K562 (cell line): ENCODE results near the gene RGS7. TPM values are rescaled to one million over a fixed set of nuclear protein-coding genes. Genes with fewer than 3 reads are reported as not detected.

Experiments
- ATAC-seq: fragments of 200-7000 bp; cut with Tn5 transposase; 3 replicates; pipeline ENCODE4 v1.9.1; 2020; ENCODE audit warnings: moderate library complexity
- BruUV-seq: library from RNA; stranded (reverse); fragments of 400-500 nt; replicated peaks from 2 replicates; lab custom pipeline; 2021; lab: Mats Ljungman, UMichigan
- CTCF ChIA-PET: fragments of 300-600 bp; formaldehyde crosslinking; extraction: SDS; loops from one replicate; lab custom pipeline; 2021; ENCODE audit warnings: low intra/inter-chr PET ratio; lab: Yijun Ruan, JAX
- POLR2A ChIA-PET: fragments of 300-600, 350-650 bp; sonication (Branson Sonifier 250); formaldehyde crosslinking; extraction: SDS; loops from one replicate; lab custom pipeline; 2021; ENCODE audit warnings: antibody characterized with exemption, inconsistent platforms; lab: Yijun Ruan, JAX
- DNase-seq, 4 experiments: peaks; one replicate each; pipeline versions ENCODE4 v3.0.0 to v3.0.0-alpha.2; 2011 to 2018; ENCODE audit warnings: low spot score in 3 of 4, mixed read lengths in 3 of 4; ENCODE audit errors: extremely low read depth in 1 of 4
- FAIRE-seq: peaks from 2 replicates; lab custom pipeline; 2011; peaks lifted over from hg19 to GRCh38; lab: Jason Lieb, UNC
- H2AFZ ChIP-seq: 2 replicates; pipeline ENCODE4 v1.6.0; 2011; ENCODE audit warnings: low read depth, low read length, control low read depth, inconsistent platforms
- H3K27ac ChIP-seq: fragments of 200-600 bp; 3 replicates; pipeline ENCODE4 v1.8.0; 2011; ENCODE audit warnings: low read depth, mild to moderate bottlenecking, control low read depth, inconsistent platforms, low read length, moderate library complexity, mixed read lengths; ENCODE audit errors: extremely low read depth
- H3K27me3 ChIP-seq, 2 experiments: fragments of 300-600 bp in 1 of 2; 2 replicates in 1 of 2; 3 replicates in 1 of 2; pipeline versions ENCODE4 v1.6.0 to v1.8.0; 2011; ENCODE audit warnings: inconsistent platforms in 2 of 2, low read length in 2 of 2, mild to moderate bottlenecking in 1 of 2, mixed read lengths in 1 of 2, moderate library complexity in 1 of 2; ENCODE audit not compliant: control insufficient read depth in 2 of 2, insufficient read depth in 2 of 2
- H3K36me3 ChIP-seq: fragments of 300-600 bp; 3 replicates; pipeline ENCODE4 v1.8.0; 2011; ENCODE audit warnings: mild to moderate bottlenecking, low read length, inconsistent platforms; ENCODE audit not compliant: control insufficient read depth, insufficient read depth
- H3K4me1 ChIP-seq, 2 experiments: fragments of 200-600 bp in 1 of 2; replicated peaks in 1 of 2; 2 replicates in 1 of 2; 3 replicates in 1 of 2; pipeline versions ENCODE4 v1.5.1 to v1.8.0; 2011; ENCODE audit warnings: inconsistent platforms in 2 of 2, low read length in 2 of 2, mild to moderate bottlenecking in 1 of 2, mixed read lengths in 1 of 2, moderate library complexity in 1 of 2; ENCODE audit not compliant: control insufficient read depth in 2 of 2, insufficient read depth in 2 of 2
- H3K4me2 ChIP-seq: 2 replicates; pipeline ENCODE4 v1.6.1; 2011; ENCODE audit warnings: low read length, control low read depth, inconsistent platforms, mixed read lengths; ENCODE audit not compliant: insufficient read depth
- H3K4me3 ChIP-seq: fragments of 200-600 bp; sonication (generic), shearing (Covaris generic); 2 replicates; pipeline ENCODE4 v1.5.1; 2016; ENCODE audit warnings: control low read depth, inconsistent platforms
- H3K79me2 ChIP-seq: fragments of 200-600 bp; 3 replicates; pipeline ENCODE4 v1.8.0; 2011; ENCODE audit warnings: low read length, inconsistent platforms; ENCODE audit not compliant: control insufficient read depth, insufficient read depth
- H3K9ac ChIP-seq, 2 experiments: 2 replicates each; pipeline versions ENCODE4 v1.6.0 to v1.6.1; 2011; ENCODE audit warnings: low read depth in 2 of 2, low read length in 2 of 2, control low read depth in 1 of 2, inconsistent platforms in 1 of 2, mild to moderate bottlenecking in 1 of 2, mixed read lengths in 1 of 2; ENCODE audit not compliant: insufficient read depth in 1 of 2
- H3K9me1 ChIP-seq: one replicate; pipeline ENCODE4 v1.6.0; 2011; ENCODE audit warnings: inconsistent platforms, mild to moderate bottlenecking, low read length, moderate library complexity; ENCODE audit not compliant: control insufficient read depth, insufficient read depth
- H3K9me3 ChIP-seq: replicated peaks from 2 replicates; pipeline ENCODE4 v1.5.1; 2011; ENCODE audit warnings: low read depth, low read length, inconsistent platforms; ENCODE audit not compliant: control insufficient read depth, insufficient read depth
- H4K20me1 ChIP-seq: replicated peaks from 2 replicates; pipeline ENCODE4 v1.6.1; 2011; ENCODE audit warnings: low read length, inconsistent platforms, mixed read lengths; ENCODE audit not compliant: control insufficient read depth, insufficient read depth
- EZH2 ChIP-seq: IDR thresholded peaks from 2 replicates; pipeline ENCODE4 v1.6.1; 2012; ENCODE audit warnings: low read depth, mild to moderate bottlenecking, inconsistent platforms, low read length, borderline replicate concordance
- HDAC6 ChIP-seq: IDR thresholded peaks from 2 replicates; pipeline ENCODE4 v1.6.1; 2012; ENCODE audit warnings: low read depth, mild to moderate bottlenecking, control low read depth, inconsistent platforms, low read length, moderate library complexity
- MCM5 ChIP-seq: fragments of 450-650 bp; IDR thresholded peaks from 2 replicates; pipeline ENCODE4 v1.6.1; 2016; ENCODE audit warnings: low read depth
- MEIS2 ChIP-seq: fragments of 450-650 bp; IDR thresholded peaks from 2 replicates; pipeline ENCODE4 v1.6.1; 2014; ENCODE audit warnings: mild to moderate bottlenecking; ENCODE audit not compliant: partially characterized antibody
- RBM14 ChIP-seq: fragments of 200-400 bp; formaldehyde crosslinking; IDR thresholded peaks from 2 replicates; pipeline ENCODE4 v1.6.1; 2018; ENCODE audit warnings: low read depth, mild to moderate bottlenecking, low read length, moderate library complexity, borderline replicate concordance; ENCODE audit not compliant: insufficient read depth
- RBM15 ChIP-seq: fragments of 200-400 bp; formaldehyde crosslinking; IDR thresholded peaks from 2 replicates; pipeline ENCODE4 v1.6.1; 2018; ENCODE audit warnings: mild to moderate bottlenecking, low read length, moderate library complexity; ENCODE audit not compliant: insufficient read depth
- ZBTB17 ChIP-seq: fragments of 450-650 bp; formaldehyde crosslinking; IDR thresholded peaks from 2 replicates; pipeline ENCODE4 v1.4.0; 2020; ENCODE audit warnings: mild to moderate bottlenecking
- ZNF140 ChIP-seq: fragments of 250-450 bp; sonication (Bioruptor Pico); IDR thresholded peaks from 2 replicates; pipeline ENCODE4 v1.8.0; 2021; ENCODE audit warnings: moderate library complexity, mild to moderate bottlenecking, inconsistent platforms
- ZNF431 ChIP-seq: sonication (generic); formaldehyde crosslinking; IDR thresholded peaks from 2 replicates; pipeline ENCODE4 v1.8.0; 2022; ENCODE audit warnings: mild to moderate bottlenecking, missing genetic modification reagents
- ZNF57 ChIP-seq: fragments of 450-650 bp; formaldehyde crosslinking; IDR thresholded peaks from 2 replicates; pipeline ENCODE4 v1.4.0; 2020; ENCODE audit warnings: mild to moderate bottlenecking, moderate library complexity
- ZSCAN29 ChIP-seq: fragments of 450-650 bp; IDR thresholded peaks from 2 replicates; pipeline ENCODE4 v1.6.1; 2017
- WGBS: fragments of 100-300 bp; shearing (Covaris generic); methylation state at CpG from one replicate; pipeline ENCODE4 v1.1.6; 2016; ENCODE audit warnings: low coverage, mixed read lengths; ENCODE audit not compliant: insufficient coverage; ENCODE audit errors: missing lambda C conversion rate; 5-methylcytosine and 5-hydroxymethylcytosine counted together
- in situ Hi-C: fragments of 300-500 bp; cut with MboI; formaldehyde crosslinking; loops from 4 replicates; pipeline ENCODE4 v1.15.0; 2018; ENCODE audit warnings: inconsistent platforms, mixed read lengths
- intact Hi-C: fragments of 100-400 bp; cut with micrococcal nuclease; formaldehyde crosslinking; loops from 2 replicates; pipeline ENCODE4 v1.14.2; 2022
- polyA plus RNA-seq, 8 experiments: library from polyadenylated mRNA; depleted of rRNA in 4 of 8; stranded (reverse) in 5 of 8; unstranded in 3 of 8; fragments of >200 nt; fragmentation: Nextera tagmentation in 2 of 8; fragmentation: Illumina TruSeq in 1 of 8; extraction: Ambion mirVana in 2 of 8; extraction: Trizol in 1 of 8; gene quantifications; 2 replicates each; pipeline versions ENCODE4 v1.2.1 to v1.2.3, GENCODE V29; 2011 to 2014; ENCODE audit warnings: inconsistent platforms in 1 of 8, missing spikeins in 1 of 8
- total RNA-seq, 7 experiments: library from RNA; depleted of rRNA in 6 of 7; stranded (reverse); fragments of >200 nt in 6 of 7; fragmentation: Illumina TruSeq in 2 of 7; extraction: Trizol in 2 of 7; gene quantifications; 2 replicates each; pipeline versions ENCODE4 v1.2.1 to v1.2.3, GENCODE V29; 2011 to 2021; ENCODE audit warnings: low replicate concordance in 1 of 7
- TF ChIP-seq, protein P1 (sequence below): sonication (generic); formaldehyde crosslinking; IDR thresholded peaks from 2 replicates; pipeline ENCODE4 v1.8.1; 2023; ENCODE audit warnings: mild to moderate bottlenecking, missing genetic modification reagents, moderate library complexity
- TF ChIP-seq, protein P2 (sequence below), 2 experiments: fragments of 450-650 bp in 1 of 2; sonication (generic) in 1 of 2; formaldehyde crosslinking; conservative IDR thresholded peaks; 2 replicates each; pipeline versions ENCODE4 v1.4.0 to v1.8.1; 2020 to 2022; ENCODE audit warnings: mild to moderate bottlenecking in 1 of 2, missing genetic modification reagents in 1 of 2
- TF ChIP-seq, protein P3 (sequence below): fragments of 450-650 bp; IDR thresholded peaks from 2 replicates; pipeline ENCODE4 v1.6.1; 2016; ENCODE audit warnings: antibody characterized with exemption

The RGS7 gene
- total and polyA plus RNA-seq, 9 of the 15 experiments (the other 6 are each of a cell fraction or from before 2014, with no cell fraction given) = not detected

DNA sequence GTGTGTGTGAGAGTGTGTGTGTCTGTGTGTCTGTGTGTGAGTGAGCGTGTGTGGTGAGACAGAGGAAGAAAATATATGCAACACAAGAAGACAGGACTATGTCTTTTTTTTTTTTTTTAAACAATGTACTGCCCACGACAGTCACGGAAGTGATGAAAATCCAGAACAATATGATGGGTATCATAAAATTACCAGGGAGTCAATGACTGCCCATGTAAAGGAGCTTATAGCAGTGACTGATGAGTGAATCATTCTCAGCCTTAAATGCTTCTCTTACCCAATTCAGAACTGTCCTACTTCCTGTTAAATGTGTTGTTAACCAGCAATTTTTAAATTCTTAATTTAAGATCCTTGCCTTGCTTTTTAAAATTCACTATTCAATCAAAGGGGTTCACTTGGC, 46.6 kb downstream of the RGS7 start:
- ATAC-seq (no peak), FAIRE-seq (no peak), DNase-seq (no peak)
- H3K4me1 ChIP-seq = no peaks in the 10 kb centered on the region
- H3K9ac ChIP-seq = no peak overlapping the region
- H3K4me2 ChIP-seq = no peak overlapping the region
- H4K20me1 ChIP-seq = no peaks in the 10 kb centered on the region
- no TSS peak for BruUV-seq
- no peaks in the 10 kb centered on the region for H3K36me3 ChIP-seq
- H2AFZ ChIP-seq = no peak overlapping the region
- H3K9me3 ChIP-seq = no peaks in the 10 kb centered on the region; the same call in 1 of the 2 replicates
- in situ Hi-C loops = no loop called here
- CTCF ChIA-PET = no interaction called here
- 0% methylated on average over 3 of the region's 3 CpGs for WGBS
- TF ChIP-seq EZH2 = no peak
- TF ChIP-seq, protein P1, sequence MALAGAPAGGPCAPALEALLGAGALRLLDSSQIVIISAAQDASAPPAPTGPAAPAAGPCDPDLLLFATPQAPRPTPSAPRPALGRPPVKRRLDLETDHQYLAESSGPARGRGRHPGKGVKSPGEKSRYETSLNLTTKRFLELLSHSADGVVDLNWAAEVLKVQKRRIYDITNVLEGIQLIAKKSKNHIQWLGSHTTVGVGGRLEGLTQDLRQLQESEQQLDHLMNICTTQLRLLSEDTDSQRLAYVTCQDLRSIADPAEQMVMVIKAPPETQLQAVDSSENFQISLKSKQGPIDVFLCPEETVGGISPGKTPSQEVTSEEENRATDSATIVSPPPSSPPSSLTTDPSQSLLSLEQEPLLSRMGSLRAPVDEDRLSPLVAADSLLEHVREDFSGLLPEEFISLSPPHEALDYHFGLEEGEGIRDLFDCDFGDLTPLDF (CRISPR knock-in tag) = no peak
- TF ChIP-seq ZNF140 = no peak
- no peak for TF ChIP-seq MCM5
- no peak for TF ChIP-seq RBM14
- no peak for TF ChIP-seq MEIS2
- TF ChIP-seq, protein P2, sequence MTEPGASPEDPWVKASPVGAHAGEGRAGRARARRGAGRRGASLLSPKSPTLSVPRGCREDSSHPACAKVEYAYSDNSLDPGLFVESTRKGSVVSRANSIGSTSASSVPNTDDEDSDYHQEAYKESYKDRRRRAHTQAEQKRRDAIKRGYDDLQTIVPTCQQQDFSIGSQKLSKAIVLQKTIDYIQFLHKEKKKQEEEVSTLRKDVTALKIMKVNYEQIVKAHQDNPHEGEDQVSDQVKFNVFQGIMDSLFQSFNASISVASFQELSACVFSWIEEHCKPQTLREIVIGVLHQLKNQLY (CRISPR knock-in tag; conservative IDR thresholded peaks at IDR 0.05) = no peak
- TF ChIP-seq ZSCAN29 = no peak
- TF ChIP-seq, protein P3, sequence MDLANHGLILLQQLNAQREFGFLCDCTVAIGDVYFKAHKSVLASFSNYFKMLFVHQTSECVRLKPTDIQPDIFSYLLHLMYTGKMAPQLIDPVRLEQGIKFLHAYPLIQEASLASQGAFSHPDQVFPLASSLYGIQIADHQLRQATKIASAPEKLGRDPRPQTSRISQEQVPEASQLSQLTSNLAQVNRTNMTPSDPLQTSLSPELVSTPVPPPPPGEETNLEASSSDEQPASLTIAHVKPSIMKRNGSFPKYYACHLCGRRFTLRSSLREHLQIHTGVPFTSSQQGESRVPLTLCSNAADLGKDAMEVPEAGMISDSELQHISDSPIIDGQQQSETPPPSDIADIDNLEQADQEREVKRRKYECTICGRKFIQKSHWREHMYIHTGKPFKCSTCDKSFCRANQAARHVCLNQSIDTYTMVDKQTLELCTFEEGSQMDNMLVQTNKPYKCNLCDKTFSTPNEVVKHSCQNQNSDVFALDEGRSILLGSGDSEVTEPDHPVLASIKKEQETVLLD = no peak
- no peak for TF ChIP-seq RBM15
- TF ChIP-seq ZBTB17 (CRISPR knock-in tag) = no peak
- TF ChIP-seq ZNF57 = no peak
- no peak for TF ChIP-seq HDAC6
- TF ChIP-seq ZNF431 (CRISPR knock-in tag) = no peak
- H3K27me3 ChIP-seq = no peaks in the 10 kb centered on the region
- intact Hi-C loops = no loop called here
- POLR2A ChIA-PET = no interaction called here
- H3K9me1 ChIP-seq = no peaks in the 10 kb centered on the region
- H3K79me2 ChIP-seq = no peaks in the 10 kb centered on the region
- no peak overlapping the region for H3K27ac ChIP-seq
- H3K4me3 ChIP-seq = no peak overlapping the region
